B cell (primary cell): ENCODE measurements around the gene CREB5.

Experiments used
- CTCF ChIP-seq: fragments of 200-600 bp; IDR thresholded peaks from one replicate; pipeline ENCODE4 v1.8.0; 2022; ENCODE audit warnings: antibody characterized with exemption, mild to moderate bottlenecking
- EZH2 ChIP-seq: IDR thresholded peaks from 2 replicates; pipeline ENCODE4 v1.6.1; 2012; ENCODE audit warnings: borderline replicate concordance, low read depth, mild to moderate bottlenecking, moderate library complexity, low read length; ENCODE audit not compliant: insufficient read depth, poor library complexity, severe bottlenecking

DNA sequence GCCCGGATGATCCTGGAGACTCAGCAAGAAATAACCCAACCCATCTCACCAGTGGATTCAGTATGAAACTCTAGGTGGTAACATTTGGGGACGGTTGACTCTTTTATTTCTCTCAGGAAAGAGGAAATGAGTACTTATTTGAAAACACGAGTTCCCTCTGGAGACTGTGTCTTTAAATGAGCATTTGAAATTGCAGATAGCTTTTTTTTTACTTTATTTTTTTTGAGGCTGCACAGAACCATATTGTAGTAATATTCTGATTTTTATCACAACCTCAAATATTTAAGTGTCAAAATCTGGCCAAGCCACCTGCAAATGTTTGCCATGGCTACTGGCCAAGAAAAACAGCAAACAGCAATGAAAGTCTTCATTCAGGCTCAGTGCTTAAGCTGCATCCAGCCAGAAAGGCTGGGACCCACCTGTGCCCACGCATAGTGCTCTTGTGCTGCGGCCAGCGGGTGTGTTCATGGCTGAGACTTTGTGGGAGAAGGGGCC, 160.8 kb downstream of the CREB5 start:
- TF ChIP-seq CTCF = no peak
- TF ChIP-seq EZH2 = no peak
